SU-DHL-6 (cell line): ENCODE results near the gene PKNOX2.

Experiments
- CTCF ChIP-seq: fragments of 200-600 bp; sonication (generic); IDR thresholded peaks from one replicate; pipeline ENCODE4 v1.5.1; 2017; ENCODE audit warnings: antibody characterized with exemption, mild to moderate bottlenecking, low read length, moderate library complexity; ENCODE audit not compliant: insufficient read depth, poor library complexity, severe bottlenecking
- EZH2phosphoT487 ChIP-seq: fragments of 200-600 bp; sonication (generic), shearing (Covaris generic); conservative IDR thresholded peaks from 2 replicates; pipeline ENCODE4 v1.6.1; 2018; ENCODE audit warnings: mild to moderate bottlenecking, antibody characterized with exemption, low read length, moderate library complexity, mixed read lengths

- no peak for TF ChIP-seq CTCF
- no peak for TF ChIP-seq EZH2phosphoT487
These were observed 93.9 kb downstream of the PKNOX2 start for GRCh38 chr11:125258291-125259032.
